Neural cell (in vitro differentiated cells): ENCODE measurements around the gene TNFRSF12A.

Source experiments
- CTCF ChIP-seq: fragments of 450-650 bp; IDR thresholded peaks from 2 replicates; pipeline ENCODE4 v1.5.1; 2014; ENCODE audit warnings: antibody characterized with exemption, mild to moderate bottlenecking, moderate library complexity; ENCODE audit not compliant: poor library complexity, severe bottlenecking
- EZH2 ChIP-seq: fragments of 200-600, 300-800 bp; shearing (Covaris generic), sonication (generic); IDR thresholded peaks from 2 replicates; pipeline ENCODE4 v1.6.1; 2014; ENCODE audit warnings: antibody characterized with exemption, low read length, borderline replicate concordance, mild to moderate bottlenecking; ENCODE audit not compliant: insufficient read depth, poor library complexity, severe bottlenecking
- RAD21 ChIP-seq: fragments of 450-650 bp; conservative IDR thresholded peaks from 2 replicates; pipeline ENCODE4 v1.6.1; 2014; ENCODE audit warnings: antibody characterized with exemption, mild to moderate bottlenecking, moderate library complexity

DNA sequence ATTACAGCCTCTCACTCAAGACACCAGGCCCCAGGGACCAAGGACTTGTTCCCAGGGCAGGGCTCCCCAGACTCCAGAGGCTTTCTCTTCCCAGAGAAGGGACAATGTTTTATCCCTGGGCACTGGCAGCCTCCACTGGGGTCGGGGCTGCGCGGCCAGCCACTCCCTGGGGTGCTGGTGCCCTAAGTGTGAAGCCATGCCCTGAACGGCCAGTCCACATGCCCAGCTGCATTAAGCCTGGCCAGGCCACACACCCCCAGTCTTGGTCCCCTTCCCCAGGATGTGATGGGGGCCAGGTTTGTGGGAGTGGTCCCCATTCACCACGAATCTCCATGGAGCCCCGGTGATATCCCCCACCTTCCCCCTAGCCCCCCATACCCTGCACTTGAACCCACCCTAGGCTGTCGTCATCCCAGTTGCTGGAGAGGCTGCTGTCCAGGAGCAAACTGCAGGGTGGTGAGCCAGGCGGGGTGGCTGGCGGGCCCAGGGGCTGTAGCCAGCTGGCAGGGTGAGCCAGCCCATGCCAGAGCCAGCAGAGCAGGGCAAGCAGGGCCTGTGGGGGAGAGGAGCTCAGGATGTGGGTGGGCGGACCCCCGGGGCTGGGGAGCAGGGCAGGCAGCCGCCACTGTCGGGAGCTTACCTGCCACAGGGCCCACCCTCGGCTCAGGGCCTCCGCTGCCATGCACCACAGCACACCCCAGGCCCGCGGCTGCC is 46.4 kb upstream of the TNFRSF12A start:
- TF ChIP-seq CTCF (no peak), EZH2 (no peak), RAD21 (no peak)
